Measurements from ENCODE around the gene PIK3R1. TPM values are rescaled to one million over a fixed set of nuclear protein-coding genes. Genes with fewer than 3 reads are reported as not detected.
A peak's percentile ranks its signal among the peaks of the same experiment; 100 is the strongest.

Gene PIK3R1
- total and polyA plus RNA-seq, 7 donors: 29.7 to 155 (median 102) TPM

- no peak for TF ChIP-seq CTCF (IDR thresholded peaks at IDR 0.05)
- WGBS, 3 donors: 57 to 65% (median 59%) methylated on average over 4 of the region's 4 CpGs
- H3K27ac ChIP-seq: peak overlapping the region; percentile 64
- no peaks in the 10 kb centered on the region for H3K27me3 ChIP-seq (ENCODE audit: insufficient read depth in 3 of 3, low read length in 2 of 3)
- intact Hi-C loops (cut with DNase I): loop anchor here in 1 of 2 donors (5.0 kb wide), 1 partner anchor 52 kb away; no protein-coding TSS in a partner anchor
- H3K36me3 ChIP-seq (ENCODE audit: insufficient read depth in 1 of 2, low read depth in 1 of 2): no peaks in the 10 kb centered on the region
- H3K9me3 ChIP-seq: no peaks in the 10 kb centered on the region
- H3K4me1 ChIP-seq: peaks cover 20% of the 10 kb centered on the region
- DNase-seq (no peak), ATAC-seq (peak; percentile 3 to 57 (median 40))
- no peak overlapping the region for H3K4me3 ChIP-seq
These were observed 129.0 kb downstream of the PIK3R1 start for GRCh38 chr5:68344447-68345111.

GRCh38 chr5:68345171-68345570, 129.6 kb downstream of the PIK3R1 start:
- Histone ChIP-seq H3K4me1 (peaks cover 20% of the 10 kb centered on the region), H3K9me3 (no peaks in the 10 kb centered on the region), H3K36me3 (ENCODE audit: insufficient read depth in 1 of 2, low read depth in 1 of 2) (no peaks in the 10 kb centered on the region), H3K4me3 (no peak overlapping the region), H3K27ac (no peak overlapping the region), H3K27me3 (ENCODE audit: insufficient read depth in 3 of 3, low read length in 2 of 3) (no peaks in the 10 kb centered on the region)
- 89 to 91% (median 90%) methylated on average over 3 of the region's 3 CpGs for WGBS, 3 donors
- TF ChIP-seq CTCF (IDR thresholded peaks at IDR 0.05): no peak
- ATAC-seq: no peak
- intact Hi-C loops (cut with DNase I): no loop called here
- DNase-seq: no peak

GRCh38 chr5:68345582-68345981, 130.0 kb downstream of the PIK3R1 start:
- H3K27me3 ChIP-seq (ENCODE audit: insufficient read depth in 3 of 3, low read length in 2 of 3): no peaks in the 10 kb centered on the region
- H3K4me3 ChIP-seq: no peak overlapping the region
- no peak for TF ChIP-seq CTCF (IDR thresholded peaks at IDR 0.05)
- intact Hi-C loops (cut with DNase I): no loop called here
- no peaks in the 10 kb centered on the region for H3K36me3 ChIP-seq (ENCODE audit: insufficient read depth in 1 of 2, low read depth in 1 of 2)
- no peaks in the 10 kb centered on the region for H3K9me3 ChIP-seq
- no peak overlapping the region for H3K27ac ChIP-seq
- ATAC-seq (no peak), DNase-seq (no peak)
- 87 to 91% (median 89%) methylated on average over 1 of the region's 1 CpG for WGBS, 3 donors
- peaks cover 20% of the 10 kb centered on the region for H3K4me1 ChIP-seq

- Histone ChIP-seq H3K9me3 (no peaks in the 10 kb centered on the region), H3K36me3 (ENCODE audit: insufficient read depth in 1 of 2, low read depth in 1 of 2) (no peaks in the 10 kb centered on the region), H3K4me3 (no peak overlapping the region), H3K27ac (no peak overlapping the region), H3K27me3 (ENCODE audit: insufficient read depth in 3 of 3, low read length in 2 of 3) (no peaks in the 10 kb centered on the region), H3K4me1 (peaks cover 20% of the 10 kb centered on the region)
- no peak for DNase-seq
- no peak for TF ChIP-seq CTCF (IDR thresholded peaks at IDR 0.05)
- ATAC-seq: no peak
- 92 to 97% (median 93%) methylated on average over 2 of the region's 2 CpGs for WGBS, 3 donors
- intact Hi-C loops (cut with DNase I): no loop called here
These were observed 132.0 kb downstream of the PIK3R1 start for GRCh38 chr5:68347536-68347935.
